ENCODE results near the gene ARHGEF4. TPM values are rescaled to one million over a fixed set of nuclear protein-coding genes. Genes with fewer than 3 reads are reported as not detected.

Gene ARHGEF4
- total and polyA plus RNA-seq, 4 donors, result 1.1 to 6.9 (median 2.2) TPM

DNA sequence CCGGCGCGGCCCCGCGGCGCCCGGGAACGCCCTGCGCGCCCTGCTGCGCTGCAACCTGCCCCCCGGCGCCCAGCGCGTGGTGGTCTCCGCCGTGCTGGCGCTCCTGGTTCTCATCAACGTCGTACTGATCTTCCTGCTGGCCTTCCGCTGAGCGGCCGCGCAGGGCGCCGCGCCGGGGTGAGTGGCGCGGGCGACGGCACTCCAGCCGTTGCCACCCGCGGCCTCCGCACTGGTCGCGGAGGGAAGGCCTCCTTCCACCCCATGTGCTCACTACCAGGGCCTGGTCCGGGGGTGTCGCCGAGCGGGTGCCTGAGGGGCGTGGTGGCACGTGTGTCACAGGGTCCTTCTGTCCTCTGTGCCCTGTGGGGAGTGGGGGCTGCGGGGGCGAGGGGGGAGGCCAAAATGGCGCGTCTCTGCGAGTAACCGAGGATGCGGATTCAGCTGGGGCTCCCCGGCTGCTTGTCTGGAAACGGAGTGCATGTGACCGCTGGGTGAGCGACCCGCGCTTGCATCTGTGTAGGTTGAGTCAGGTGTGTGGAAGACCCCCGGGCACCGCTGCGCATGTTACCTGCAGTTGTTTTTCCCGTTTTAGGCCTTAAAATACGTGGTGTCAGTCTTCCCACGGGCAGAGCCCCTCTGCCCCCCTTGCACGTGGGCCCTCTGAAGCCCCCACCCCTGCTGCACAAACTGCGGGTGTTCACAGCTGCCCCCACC is 198.6 kb downstream of the ARHGEF4 start:
- H3K27me3 ChIP-seq (ENCODE audit: control insufficient read depth in 1 of 2, insufficient read depth in 2 of 2, low read length in 1 of 2), result no peaks in the 10 kb centered on the region
- H3K27ac ChIP-seq (ENCODE audit: low read depth in 1 of 2, low read length in 2 of 2), result no peak overlapping the region
- H3K4me3 ChIP-seq (ENCODE audit: low read length in 2 of 2), result peak overlapping the region in 1 of 2 donors; percentile 28
- WGBS, 2 donors, result 13 to 14% methylated on average over 54 to 65 of the region's 65 CpGs
- H3K36me3 ChIP-seq (ENCODE audit: control insufficient read depth in 1 of 2, insufficient read depth in 2 of 2, low read length in 1 of 2), result no peaks in the 10 kb centered on the region
- no peak for ATAC-seq (ENCODE audit: low FRiP score)
- intact Hi-C loops (cut with DNase I), result no loop called here
- no peaks in the 10 kb centered on the region for H3K9me3 ChIP-seq (ENCODE audit: control insufficient read depth, low read length)
- DNase-seq, result no peak
- no peaks in the 10 kb centered on the region for H3K4me1 ChIP-seq (ENCODE audit: control insufficient read depth in 1 of 2, insufficient read depth in 2 of 2, low read length in 2 of 2)

DNA sequence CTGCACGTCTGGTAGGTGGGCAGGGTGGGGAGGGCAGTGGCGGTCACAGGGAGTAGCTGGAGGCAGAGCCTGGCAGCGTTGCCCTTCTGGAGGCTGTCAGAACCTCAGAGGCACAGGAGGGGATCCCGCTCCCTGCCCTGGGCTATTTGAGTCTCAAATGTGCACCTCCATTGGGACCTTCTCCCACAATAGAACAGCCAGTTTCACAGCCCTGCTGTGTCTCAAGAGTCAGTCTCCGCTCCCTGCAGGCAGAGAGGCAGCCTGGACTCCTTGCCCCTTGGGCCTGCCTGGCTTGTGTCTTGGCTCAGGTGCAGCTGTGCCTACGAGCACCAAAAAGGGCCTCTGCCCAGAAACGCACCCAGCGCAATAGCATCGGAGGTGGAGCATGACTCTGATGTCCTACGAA is 199.1 kb downstream of the ARHGEF4 start:
- Histone ChIP-seq H3K27ac (ENCODE audit: low read depth in 1 of 2, low read length in 2 of 2) (no peak overlapping the region), H3K27me3 (ENCODE audit: control insufficient read depth in 1 of 2, insufficient read depth in 2 of 2, low read length in 1 of 2) (no peaks in the 10 kb centered on the region), H3K4me3 (ENCODE audit: low read length in 2 of 2) (no peak overlapping the region), H3K4me1 (ENCODE audit: control insufficient read depth in 1 of 2, insufficient read depth in 2 of 2, low read length in 2 of 2) (no peaks in the 10 kb centered on the region), H3K9me3 (ENCODE audit: control insufficient read depth, low read length) (no peaks in the 10 kb centered on the region), H3K36me3 (ENCODE audit: control insufficient read depth in 1 of 2, insufficient read depth in 2 of 2, low read length in 1 of 2) (no peaks in the 10 kb centered on the region)
- intact Hi-C loops (cut with DNase I), result no loop called here
- DNase-seq (no peak), ATAC-seq (ENCODE audit: low FRiP score) (no peak)
- WGBS, 2 donors, result 71 to 77% methylated on average over 10 of the region's 10 CpGs

DNA sequence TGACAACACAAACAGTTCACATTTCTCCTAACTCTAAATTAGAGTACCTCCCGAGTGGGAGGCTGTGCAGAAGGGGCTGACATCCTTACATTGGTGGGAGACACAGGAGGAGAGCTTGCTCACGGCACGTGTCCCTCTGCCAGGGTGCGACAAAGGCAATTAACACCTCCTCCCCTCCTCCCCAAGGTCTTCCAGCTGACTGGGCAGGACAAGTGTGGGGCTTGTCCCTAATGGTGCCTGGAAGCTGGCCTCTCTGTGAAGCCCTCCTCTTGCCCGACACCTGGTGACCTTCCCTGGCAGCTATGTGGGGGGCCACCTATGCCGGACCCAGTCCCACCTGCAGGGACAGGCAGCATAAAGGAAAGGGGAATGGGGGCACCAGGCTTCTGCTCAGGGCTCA is 199.6 kb downstream of the ARHGEF4 start:
- ATAC-seq (ENCODE audit: low FRiP score), result no peak

DNA sequence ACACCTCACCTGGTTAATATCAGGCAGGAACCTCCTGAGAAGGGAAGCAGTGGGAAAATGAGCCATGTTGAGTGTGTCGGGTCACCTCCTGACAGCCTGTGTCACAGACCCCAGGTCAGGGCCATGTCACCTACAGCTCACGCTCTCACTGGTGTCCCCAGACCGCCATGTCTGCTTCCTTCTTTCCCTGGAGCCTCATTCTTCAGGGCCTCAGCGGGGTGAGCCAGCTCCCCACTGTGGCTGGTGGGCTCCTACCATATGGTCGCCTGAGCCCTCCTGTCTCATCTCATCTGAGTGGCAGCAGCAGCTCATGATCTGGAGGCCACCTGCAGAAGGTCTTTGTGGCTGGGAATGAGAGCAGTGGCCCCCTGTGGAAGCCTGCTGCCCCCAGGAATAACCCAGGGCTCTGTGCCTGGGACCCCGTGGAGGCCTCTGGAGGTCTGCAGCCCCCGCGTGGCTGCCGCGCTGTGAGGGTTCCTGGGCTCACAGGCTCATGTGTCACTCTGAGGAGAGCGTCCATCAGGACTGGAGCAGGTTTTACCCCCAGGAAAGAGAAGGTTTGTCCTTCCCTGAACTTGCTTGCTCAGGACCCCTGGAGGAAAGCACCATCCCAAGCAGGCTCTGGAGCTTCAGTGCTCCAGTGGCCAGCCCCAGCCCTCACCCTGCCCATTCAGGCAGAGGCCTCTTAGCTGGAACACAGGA is 200.1 kb downstream of the ARHGEF4 start:
- ATAC-seq (ENCODE audit: low FRiP score), result no peak
- Histone ChIP-seq H3K36me3 (ENCODE audit: control insufficient read depth in 1 of 2, insufficient read depth in 2 of 2, low read length in 1 of 2) (no peaks in the 10 kb centered on the region), H3K9me3 (ENCODE audit: control insufficient read depth, low read length) (no peaks in the 10 kb centered on the region), H3K4me3 (ENCODE audit: low read length in 2 of 2) (no peak overlapping the region), H3K27me3 (ENCODE audit: control insufficient read depth in 1 of 2, insufficient read depth in 2 of 2, low read length in 1 of 2) (no peaks in the 10 kb centered on the region), H3K4me1 (ENCODE audit: control insufficient read depth in 1 of 2, insufficient read depth in 2 of 2, low read length in 2 of 2) (no peaks in the 10 kb centered on the region), H3K27ac (ENCODE audit: low read depth in 1 of 2, low read length in 2 of 2) (no peak overlapping the region)
- whole genome bisulfite sequencing, 2 donors, result 94 to 95% methylated on average over 11 of the region's 11 CpGs
- DNase-seq, result no peak
- intact Hi-C loops (cut with DNase I), result no loop called here

More for the DNA sequence above, 199.6 kb downstream of the ARHGEF4 start:
- Histone ChIP-seq H3K27me3 (ENCODE audit: control insufficient read depth in 1 of 2, insufficient read depth in 2 of 2, low read length in 1 of 2) (no peaks in the 10 kb centered on the region), H3K4me1 (ENCODE audit: control insufficient read depth in 1 of 2, insufficient read depth in 2 of 2, low read length in 2 of 2) (no peaks in the 10 kb centered on the region), H3K36me3 (ENCODE audit: control insufficient read depth in 1 of 2, insufficient read depth in 2 of 2, low read length in 1 of 2) (no peaks in the 10 kb centered on the region), H3K4me3 (ENCODE audit: low read length in 2 of 2) (no peak overlapping the region), H3K27ac (ENCODE audit: low read depth in 1 of 2, low read length in 2 of 2) (no peak overlapping the region), H3K9me3 (ENCODE audit: control insufficient read depth, low read length) (no peaks in the 10 kb centered on the region)
- no peak for DNase-seq
- intact Hi-C loops (cut with DNase I), result no loop called here
- WGBS, 2 donors, result 84 to 86% methylated on average over 6 of the region's 6 CpGs

DNA sequence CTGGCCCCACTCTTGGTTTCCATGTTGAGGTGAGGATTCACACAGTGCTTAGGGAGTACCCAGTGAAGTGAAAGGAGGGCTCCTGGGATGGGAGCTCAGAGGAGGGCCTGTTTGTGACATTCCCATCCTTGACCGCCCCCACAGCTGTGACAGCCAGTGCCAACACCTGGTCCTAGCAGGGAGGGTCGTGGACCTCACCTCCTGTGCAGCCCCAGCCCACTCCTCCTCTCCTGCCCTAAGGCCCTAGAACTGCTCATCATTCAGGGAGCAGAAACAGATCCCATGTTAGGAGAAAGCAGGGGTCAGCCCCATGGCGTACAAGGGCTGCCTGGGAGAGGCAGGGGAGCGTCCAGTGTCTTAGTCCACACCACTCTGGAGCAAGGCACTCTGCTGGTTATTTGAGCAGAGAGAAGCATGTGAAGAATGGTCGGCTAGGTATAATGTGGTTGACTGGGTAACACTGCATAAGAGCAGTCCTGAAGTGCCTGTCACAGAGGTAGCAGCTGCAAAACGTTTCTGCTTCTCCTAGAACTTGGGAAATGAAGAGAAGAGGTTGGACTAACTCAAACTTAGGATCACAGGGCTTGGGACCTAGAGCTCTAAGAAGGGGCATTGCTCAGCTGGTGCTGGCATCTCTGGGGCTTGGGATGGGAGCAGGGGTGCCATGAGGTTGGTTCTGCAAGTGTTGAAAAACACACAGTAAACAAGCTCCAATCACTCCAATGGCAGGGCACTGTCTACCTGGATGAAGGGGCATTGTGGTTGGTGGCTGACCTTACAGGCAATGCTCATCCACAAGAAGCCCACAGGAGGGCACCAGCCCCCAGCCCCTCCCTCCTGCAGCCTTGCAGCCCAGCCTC is 200.9 kb downstream of the ARHGEF4 start:
- H3K4me3 ChIP-seq (ENCODE audit: low read length in 2 of 2), result no peak overlapping the region
- H3K36me3 ChIP-seq (ENCODE audit: control insufficient read depth in 1 of 2, insufficient read depth in 2 of 2, low read length in 1 of 2), result no peaks in the 10 kb centered on the region
- no peak overlapping the region for H3K27ac ChIP-seq (ENCODE audit: low read depth in 1 of 2, low read length in 2 of 2)
- intact Hi-C loops (cut with DNase I), result no loop called here
- DNase-seq, result no peak
- no peaks in the 10 kb centered on the region for H3K4me1 ChIP-seq (ENCODE audit: control insufficient read depth in 1 of 2, insufficient read depth in 2 of 2, low read length in 2 of 2)
- H3K9me3 ChIP-seq (ENCODE audit: control insufficient read depth, low read length), result no peaks in the 10 kb centered on the region
- no peak for ATAC-seq (ENCODE audit: low FRiP score)
- no peaks in the 10 kb centered on the region for H3K27me3 ChIP-seq (ENCODE audit: control insufficient read depth in 1 of 2, insufficient read depth in 2 of 2, low read length in 1 of 2)
- WGBS, 2 donors, result 79 to 83% methylated on average over 6 of the region's 6 CpGs

DNA sequence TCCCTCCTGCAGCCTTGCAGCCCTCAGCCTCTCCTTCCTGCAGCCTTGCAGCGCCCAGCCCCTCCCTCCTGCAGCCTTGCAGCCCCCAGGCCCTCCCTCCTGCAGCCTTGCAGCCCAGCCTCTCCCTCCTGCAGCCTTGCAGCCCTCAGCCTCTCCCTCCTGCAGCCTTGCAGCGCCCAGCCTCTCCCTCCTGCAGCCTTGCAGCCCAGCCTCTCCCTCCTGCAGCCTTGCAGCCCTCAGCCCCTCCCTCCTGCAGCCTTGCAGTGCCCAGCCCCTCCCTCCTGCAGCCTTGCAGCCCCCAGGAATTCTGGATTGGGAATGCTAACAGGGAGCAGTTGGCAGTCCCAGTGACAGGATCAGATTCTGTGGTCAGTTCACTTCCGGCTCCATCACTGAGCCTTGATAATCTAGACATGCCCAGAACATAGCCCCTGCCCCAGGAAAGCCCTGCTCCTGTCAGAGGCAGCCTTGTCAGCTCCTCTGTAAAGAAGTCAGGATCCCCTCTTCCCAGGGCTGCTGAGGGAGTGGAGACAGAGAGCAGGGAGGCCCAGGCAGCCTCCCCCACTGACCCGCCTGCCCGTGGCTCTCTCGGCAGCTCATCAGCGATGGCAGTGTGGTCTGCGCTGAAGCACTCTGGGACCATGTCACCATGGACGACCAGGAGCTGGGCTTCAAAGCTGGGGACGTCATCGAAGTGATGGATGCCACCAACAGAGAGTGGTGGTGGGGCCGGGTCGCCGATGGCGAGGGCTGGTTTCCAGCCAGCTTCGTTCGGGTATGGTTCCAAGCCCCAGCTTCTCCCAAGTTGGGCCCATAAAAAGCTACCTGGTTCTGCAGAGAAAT is 201.8 kb downstream of the ARHGEF4 start:
- H3K27ac ChIP-seq (ENCODE audit: low read depth in 1 of 2, low read length in 2 of 2), result no peak overlapping the region
- intact Hi-C loops (cut with DNase I), result no loop called here
- H3K4me1 ChIP-seq (ENCODE audit: control insufficient read depth in 1 of 2, insufficient read depth in 2 of 2, low read length in 2 of 2), result no peaks in the 10 kb centered on the region
- WGBS, 2 donors, result 92 to 94% methylated on average over 17 of the region's 17 CpGs
- ATAC-seq (ENCODE audit: low FRiP score) (no peak), DNase-seq (no peak)
- no peaks in the 10 kb centered on the region for H3K27me3 ChIP-seq (ENCODE audit: control insufficient read depth in 1 of 2, insufficient read depth in 2 of 2, low read length in 1 of 2)
- H3K36me3 ChIP-seq (ENCODE audit: control insufficient read depth in 1 of 2, insufficient read depth in 2 of 2, low read length in 1 of 2), result no peaks in the 10 kb centered on the region
- H3K4me3 ChIP-seq (ENCODE audit: low read length in 2 of 2), result no peak overlapping the region
- H3K9me3 ChIP-seq (ENCODE audit: control insufficient read depth, low read length), result no peaks in the 10 kb centered on the region

DNA sequence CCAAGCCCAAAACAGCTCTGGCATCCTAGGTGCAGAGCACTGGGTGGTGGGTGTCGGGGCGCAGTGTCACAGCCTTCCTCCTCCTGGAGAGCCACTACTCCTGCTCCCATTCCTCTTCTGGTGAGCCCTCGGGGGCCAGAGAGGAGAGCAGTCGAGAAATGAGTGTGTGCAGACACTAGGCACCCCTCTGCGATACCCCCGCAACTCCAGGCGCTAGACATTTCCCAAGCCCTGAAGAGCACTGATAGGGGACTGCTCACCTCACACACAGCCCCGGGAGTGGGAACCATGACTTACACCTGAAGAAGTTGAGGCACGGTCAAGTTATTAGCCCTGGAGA is 202.4 kb downstream of the ARHGEF4 start:
- no peaks in the 10 kb centered on the region for H3K9me3 ChIP-seq (ENCODE audit: control insufficient read depth, low read length)
- DNase-seq, result no peak
- H3K36me3 ChIP-seq (ENCODE audit: control insufficient read depth in 1 of 2, insufficient read depth in 2 of 2, low read length in 1 of 2), result no peaks in the 10 kb centered on the region
- 93 to 95% methylated on average over 9 of the region's 9 CpGs for WGBS, 2 donors
- ATAC-seq (ENCODE audit: low FRiP score), result no peak
- intact Hi-C loops (cut with DNase I), result no loop called here
- no peak overlapping the region for H3K27ac ChIP-seq (ENCODE audit: low read depth in 1 of 2, low read length in 2 of 2)
- H3K4me3 ChIP-seq (ENCODE audit: low read length in 2 of 2), result no peak overlapping the region
- no peaks in the 10 kb centered on the region for H3K4me1 ChIP-seq (ENCODE audit: control insufficient read depth in 1 of 2, insufficient read depth in 2 of 2, low read length in 2 of 2)
- no peaks in the 10 kb centered on the region for H3K27me3 ChIP-seq (ENCODE audit: control insufficient read depth in 1 of 2, insufficient read depth in 2 of 2, low read length in 1 of 2)

DNA sequence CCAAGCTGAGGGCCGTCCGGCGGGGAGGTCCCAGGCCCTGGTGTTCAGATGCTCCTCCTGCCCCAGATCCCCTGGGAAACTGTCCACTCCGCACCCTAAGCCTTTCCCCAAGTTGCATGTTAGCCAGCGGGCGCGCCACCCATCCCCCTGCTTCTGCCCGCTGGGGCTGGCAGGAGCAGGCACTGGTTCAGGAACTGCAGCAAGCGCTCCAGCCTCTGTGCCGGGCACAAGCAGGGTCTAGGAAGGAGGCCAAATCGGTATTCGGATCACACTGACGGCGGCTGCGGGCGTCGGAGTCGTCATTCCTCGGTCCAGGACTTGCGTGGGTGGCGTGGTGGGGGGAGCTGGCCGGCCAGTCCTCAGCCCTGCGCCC is 202.8 kb downstream of the ARHGEF4 start:
- Histone ChIP-seq H3K27ac (ENCODE audit: low read depth in 1 of 2, low read length in 2 of 2) (no peak overlapping the region), H3K36me3 (ENCODE audit: control insufficient read depth in 1 of 2, insufficient read depth in 2 of 2, low read length in 1 of 2) (no peaks in the 10 kb centered on the region), H3K4me1 (ENCODE audit: control insufficient read depth in 1 of 2, insufficient read depth in 2 of 2, low read length in 2 of 2) (no peaks in the 10 kb centered on the region), H3K4me3 (ENCODE audit: low read length in 2 of 2) (no peak overlapping the region), H3K9me3 (ENCODE audit: control insufficient read depth, low read length) (no peaks in the 10 kb centered on the region), H3K27me3 (ENCODE audit: control insufficient read depth in 1 of 2, insufficient read depth in 2 of 2, low read length in 1 of 2) (no peaks in the 10 kb centered on the region)
- WGBS, 2 donors, result 41 to 44% methylated on average over 23 of the region's 23 CpGs
- peak; percentile 2 for ATAC-seq (ENCODE audit: low FRiP score)
- intact Hi-C loops (cut with DNase I), result no loop called here
- no peak for DNase-seq

Measured in aorta (tissue), 5 donors.